GM12874 (cell line): ENCODE results near the gene CAB39L.

Experiments
- CTCF ChIP-seq: IDR thresholded peaks from 2 replicates; pipeline ENCODE4 v1.5.1; 2011; ENCODE audit warnings: low read depth, mild to moderate bottlenecking, control low read depth, low read length, moderate library complexity; ENCODE audit not compliant: insufficient read depth

Gene CAB39L

GRCh38 chr13:49366841-49367240, 77.0 kb downstream of the CAB39L start:
- no peak for TF ChIP-seq CTCF

- TF ChIP-seq CTCF = no peak
Measured at GRCh38 chr13:49357694-49358093, 86.2 kb downstream of the CAB39L start.

GRCh38 chr13:49356223-49356622, 87.6 kb downstream of the CAB39L start:
- no peak for TF ChIP-seq CTCF

- no peak for TF ChIP-seq CTCF
Measured at GRCh38 chr13:49354719-49355118, 89.1 kb downstream of the CAB39L start.

GRCh38 chr13:49353908-49354307, 90.0 kb downstream of the CAB39L start:
- no peak for TF ChIP-seq CTCF

- TF ChIP-seq CTCF = no peak
Measured at GRCh38 chr13:49351871-49352270, 92.0 kb downstream of the CAB39L start.

- no peak for TF ChIP-seq CTCF
Measured at GRCh38 chr13:49348751-49349150, 95.1 kb downstream of the CAB39L start.
